Left cardiac atrium (tissue), 4 donors: Measurements from ENCODE around the gene BUB1B. TPM values are rescaled to one million over a fixed set of nuclear protein-coding genes. Genes with fewer than 3 reads are reported as not detected.

Experiments used
- ATAC-seq, 2 donors: fragments of 200-7000 bp; cut with Tn5 transposase; one replicate each; pipeline ENCODE4 v1.9.1; 2020; ENCODE audit warnings: mild to moderate bottlenecking in 2 of 2, moderate library complexity in 2 of 2
- DNase-seq: peaks from one replicate; pipeline ENCODE4 v3.0.0-alpha.2; 2020
- intact Hi-C, 2 donors: fragments of 100-400 bp; cut with DNase I; formaldehyde crosslinking; loops; one replicate each; pipeline versions ENCODE4 v1.14.1 to v1.15.1; 2022 to 2023
- total RNA-seq, 2 donors: library from RNA; stranded (reverse); fragmentation: NEBNext Ultra II Directional; extraction: Animal tissue kit (Norgen Biotek cat#: 25700); gene quantifications; one replicate each; pipeline ENCODE4 v1.2.1, GENCODE V29; 2021
- donor health status: DM: no; HTN: yes; CAD: no.
- donor health status: DM: no; HTN: yes; CAD: no; lungs with severe emphysema.
- donor health status: DM: yes; HTN: yes; CAD: no.
- donor health status: Dilated cardiomyopathy.

Gene BUB1B
- total RNA-seq, 2 donors from 2014 or later, result 0.71 to 1.3 TPM

- ATAC-seq, result no peak
- DNase-seq, result no peak
- intact Hi-C loops, result no loop called here
Measured at GRCh38 chr15:40248006-40248783, 87.3 kb downstream of the BUB1B start.

GRCh38 chr15:40249477-40250303, 88.8 kb downstream of the BUB1B start:
- intact Hi-C loops, result no loop called here
- ATAC-seq (peak in 1 of 2 donors; percentile 10), DNase-seq (no peak)

DNA sequence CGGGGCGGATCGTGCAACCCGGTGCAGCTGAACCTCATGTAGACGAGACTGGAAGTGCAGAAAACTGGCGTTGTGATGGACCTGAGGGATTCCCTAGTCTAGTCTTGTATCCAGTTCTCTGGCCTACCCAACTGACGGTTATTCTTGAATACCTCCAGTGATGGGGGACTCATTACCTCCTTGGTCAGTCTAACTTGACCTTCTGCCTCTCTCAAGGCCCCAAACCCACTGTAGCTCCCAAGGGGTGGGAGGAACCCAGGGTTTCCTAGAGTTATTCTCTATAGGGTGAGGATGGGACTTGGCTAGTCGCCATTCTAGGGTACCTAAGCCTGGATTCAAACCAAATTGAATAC, 89.4 kb downstream of the BUB1B start:
- intact Hi-C loops, result no loop called here
- no peak for ATAC-seq
- DNase-seq, result no peak

GRCh38 chr15:40250771-40251483, 90.1 kb downstream of the BUB1B start:
- ATAC-seq (no peak), DNase-seq (no peak)
- intact Hi-C loops, result no loop called here

- ATAC-seq (peak; percentile 29 to 63), DNase-seq (no peak)
- intact Hi-C loops, result no loop called here
Measured at GRCh38 chr15:40251486-40252140, 90.7 kb downstream of the BUB1B start.

- DNase-seq (no peak), ATAC-seq (peak; percentile 3 to 20)
- intact Hi-C loops, result no loop called here
Measured at GRCh38 chr15:40252141-40252437, 91.2 kb downstream of the BUB1B start.

DNA sequence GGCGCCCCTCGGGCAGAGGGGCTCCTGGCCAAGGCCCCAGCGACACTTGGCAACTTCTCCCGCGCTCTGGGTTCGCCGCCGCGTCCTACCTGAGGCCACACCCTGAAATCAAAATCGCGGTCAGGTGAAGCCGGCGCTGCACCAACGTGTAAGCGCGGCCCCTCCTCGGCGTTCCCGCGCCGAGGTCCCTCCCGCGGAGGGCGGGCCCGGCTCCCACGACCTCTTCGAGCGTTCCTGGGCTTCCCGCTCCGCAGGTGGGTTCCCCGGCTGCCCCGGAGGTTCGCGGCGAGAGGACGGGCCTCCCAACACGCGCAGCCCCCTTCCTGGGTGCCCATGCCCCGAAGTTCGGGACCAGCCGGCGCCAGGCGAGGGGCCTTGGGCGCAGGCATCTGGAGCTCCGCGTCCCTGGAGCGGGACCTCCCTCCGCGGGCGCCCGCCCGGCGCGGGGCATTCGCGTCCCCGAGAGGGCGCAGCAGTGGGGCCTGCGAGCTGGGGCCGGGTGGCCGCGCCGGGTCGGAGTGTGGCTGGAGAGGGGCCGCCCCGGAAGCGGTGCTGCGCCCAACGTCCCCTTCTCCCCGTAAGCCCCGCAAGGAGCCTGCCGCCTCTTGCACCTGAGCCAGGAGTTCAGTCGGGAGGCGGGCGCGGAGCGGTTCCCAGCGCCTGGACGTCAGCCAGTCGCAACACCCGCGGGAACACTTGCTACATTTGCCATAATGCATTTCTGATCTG, 91.7 kb downstream of the BUB1B start:
- intact Hi-C loops, result no loop called here
- ATAC-seq, result peak; percentile 56 to 63
- DNase-seq, result no peak

DNA sequence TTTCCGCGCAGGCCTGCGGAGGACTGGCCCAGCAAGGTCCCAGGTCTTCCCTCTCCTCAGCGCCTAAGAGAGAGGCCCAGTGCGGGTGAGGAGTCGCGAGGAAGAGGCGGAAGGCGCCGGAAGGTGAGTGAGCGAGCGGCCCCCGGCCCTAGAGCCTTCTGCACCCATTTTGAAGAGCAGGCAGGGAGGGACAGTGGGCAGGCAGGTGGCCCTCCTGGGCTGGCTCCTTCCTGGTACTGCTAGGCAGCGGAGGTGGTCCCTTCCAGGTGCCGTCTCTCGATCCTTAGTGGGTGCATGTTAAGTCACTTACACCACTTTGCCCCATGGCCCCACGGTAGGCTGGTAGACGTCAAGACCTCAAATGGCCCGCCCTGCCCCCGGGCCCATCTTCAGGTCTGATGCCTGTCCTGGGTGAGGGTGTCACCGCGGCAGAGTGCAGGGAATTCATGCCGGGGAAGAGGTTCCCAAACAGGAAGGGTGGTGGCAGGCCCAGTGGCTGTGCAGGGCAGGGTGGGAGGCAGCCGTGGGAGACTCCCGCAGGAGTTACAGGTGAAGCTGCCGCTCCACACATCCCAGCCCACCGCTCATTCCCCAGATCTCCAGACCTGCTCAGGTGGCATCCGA, 92.4 kb downstream of the BUB1B start:
- intact Hi-C loops, result no loop called here
- ATAC-seq, result no peak
- DNase-seq, result no peak

DNA sequence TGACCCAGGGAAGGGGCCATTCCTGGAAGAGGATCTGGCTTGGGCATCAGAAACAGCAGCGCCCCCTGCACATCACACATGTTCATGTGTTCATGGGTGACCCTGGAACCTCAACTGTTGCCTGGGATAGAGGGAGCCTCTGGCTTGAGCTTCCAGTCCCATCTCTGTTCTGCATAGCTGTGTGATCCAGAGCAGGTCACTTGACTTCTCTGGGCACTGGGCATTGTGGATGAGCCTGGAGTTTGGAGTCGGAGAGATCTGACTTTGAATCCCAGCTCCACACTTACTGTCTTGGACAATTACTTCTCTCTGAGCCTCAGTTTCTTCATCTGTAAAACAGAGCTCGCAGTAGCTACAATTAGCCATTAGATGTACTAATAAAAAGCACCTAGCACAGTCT, 93.6 kb downstream of the BUB1B start:
- intact Hi-C loops, result no loop called here
- ATAC-seq (no peak), DNase-seq (no peak)

- intact Hi-C loops, result no loop called here
- ATAC-seq (no peak), DNase-seq (no peak)
Measured at GRCh38 chr15:40255033-40255432, 94.2 kb downstream of the BUB1B start.

GRCh38 chr15:40256638-40257235, 95.9 kb downstream of the BUB1B start:
- DNase-seq, result no peak
- no peak for ATAC-seq
- intact Hi-C loops, result no loop called here

DNA sequence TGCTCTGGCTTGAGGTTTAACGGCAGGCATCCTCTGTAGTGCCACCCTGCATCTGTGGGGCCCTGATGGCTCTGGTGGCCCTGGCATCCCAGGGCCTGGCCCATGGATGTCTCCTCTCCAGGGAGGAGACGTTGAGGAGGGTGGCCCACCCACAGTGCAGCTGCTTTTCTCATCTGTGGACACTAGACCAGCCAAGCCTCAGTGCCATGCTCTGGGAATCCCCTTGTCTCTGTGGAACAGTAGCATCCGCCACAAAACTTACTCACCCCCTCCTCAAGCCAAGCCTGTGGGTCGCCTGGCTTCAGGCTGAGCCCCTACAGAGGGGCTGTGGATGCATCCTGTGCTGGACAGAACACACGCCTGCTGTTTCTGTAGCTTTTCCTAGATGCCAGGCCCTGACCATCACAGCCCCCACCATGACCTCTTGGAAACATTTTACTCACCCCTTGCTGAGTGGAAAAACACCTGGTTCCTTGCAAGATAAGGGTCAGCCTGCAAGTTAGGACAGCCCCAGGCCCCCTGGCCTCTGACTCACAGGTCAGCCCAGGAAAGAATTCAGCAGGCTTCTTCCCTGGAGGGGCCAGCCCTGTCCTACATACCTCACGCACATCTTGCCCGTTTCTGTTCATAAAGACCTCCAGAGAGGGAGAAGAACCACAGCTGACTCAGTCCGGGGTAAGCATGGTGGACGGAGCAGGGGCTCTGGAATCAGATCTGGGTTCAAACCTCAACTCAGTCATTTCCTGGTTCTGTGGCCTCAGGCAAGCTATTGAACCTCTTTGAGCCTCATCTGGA, 97.0 kb downstream of the BUB1B start:
- DNase-seq (no peak), ATAC-seq (no peak)

GRCh38 chr15:40258544-40258943, 97.7 kb downstream of the BUB1B start:
- ATAC-seq, result no peak
- intact Hi-C loops, result no loop called here
- no peak for DNase-seq

More for the DNA sequence above, 97.0 kb downstream of the BUB1B start:
- intact Hi-C loops, result no loop called here

GRCh38 chr15:40259021-40259420, 98.2 kb downstream of the BUB1B start:
- no peak for ATAC-seq
- intact Hi-C loops, result no loop called here
- DNase-seq, result no peak

- intact Hi-C loops, result loop anchor here in 1 of 2 donors (10.0 kb wide), 1 partner anchor 148 kb away; no protein-coding TSS in a partner anchor
- DNase-seq (no peak), ATAC-seq (no peak)
Measured at GRCh38 chr15:40263024-40263754, 102.3 kb downstream of the BUB1B start.

GRCh38 chr15:40264321-40265153, 103.7 kb downstream of the BUB1B start:
- DNase-seq, result no peak
- no peak for ATAC-seq
- intact Hi-C loops, result loop anchor here in 1 of 2 donors (10.0 kb wide), 1 partner anchor 150 kb away; no protein-coding TSS in a partner anchor
